CD4-positive, CD25-positive, alpha-beta regulatory T cell (primary cell): ENCODE data around the gene BARX1. TPM values are rescaled to one million over a fixed set of nuclear protein-coding genes. Genes with fewer than 3 reads are reported as not detected.

Experiments used
- ATAC-seq, 2 donors: fragments of 150-1000 bp; cut with Tn5 transposase; one replicate each; pipeline ENCODE4 v1.10.0; 2021; ENCODE audit warnings: low read depth in 2 of 2, moderate number of reproducible peaks in 2 of 2, moderate library complexity in 1 of 2
- DNase-seq, 3 donors: peaks; one replicate each; pipeline versions ENCODE4 v3.0.0 to v3.0.0-alpha.2; 2012 to 2022; ENCODE audit warnings: mixed read lengths in 1 of 3
- H3K27ac ChIP-seq: one replicate; pipeline ENCODE4 v1.7.0; 2013; ENCODE audit warnings: mild to moderate bottlenecking, low read length; ENCODE audit not compliant: insufficient read depth, poor library complexity, severe bottlenecking
- H3K27me3 ChIP-seq: one replicate; pipeline ENCODE4 v1.7.0; 2013; ENCODE audit warnings: low read length; ENCODE audit not compliant: control insufficient read depth, insufficient read depth
- H3K36me3 ChIP-seq: one replicate; pipeline ENCODE4 v1.7.0; 2013; ENCODE audit warnings: mild to moderate bottlenecking, low read length, moderate library complexity; ENCODE audit not compliant: control insufficient read depth, insufficient read depth
- H3K4me1 ChIP-seq: 2 replicates; pipeline ENCODE4 v1.7.0; 2013; ENCODE audit warnings: mild to moderate bottlenecking, low read length; ENCODE audit not compliant: insufficient read depth, control insufficient read depth, poor library complexity, severe bottlenecking
- H3K4me3 ChIP-seq: one replicate; pipeline ENCODE4 v1.7.0; 2013; ENCODE audit warnings: low read depth, mild to moderate bottlenecking, low read length, moderate library complexity
- H3K9me3 ChIP-seq, 2 experiments: 1 replicate in 1 of 2; 2 replicates in 1 of 2; pipeline ENCODE4 v1.7.0; 2013; ENCODE audit warnings: low read length in 2 of 2, mild to moderate bottlenecking in 1 of 2, moderate library complexity in 1 of 2; ENCODE audit not compliant: control insufficient read depth in 2 of 2
- H3K27ac Mint-ChIP-seq, 3 donors: one replicate each; pipeline ENCODE4 v1.8.0; 2020 to 2022; ENCODE audit warnings: mild to moderate bottlenecking in 3 of 3, mixed read lengths in 3 of 3, moderate library complexity in 2 of 3
- H3K27me3 Mint-ChIP-seq: one replicate; pipeline ENCODE4 v1.8.0; 2022; ENCODE audit warnings: mild to moderate bottlenecking, mixed read lengths
- H3K36me3 Mint-ChIP-seq: one replicate; pipeline ENCODE4 v1.8.0; 2020; ENCODE audit warnings: mixed read lengths
- H3K4me1 Mint-ChIP-seq, 4 donors: one replicate each; pipeline ENCODE4 v1.8.0; 2020 to 2022; ENCODE audit warnings: mixed read lengths in 4 of 4, mild to moderate bottlenecking in 1 of 4
- H3K4me3 Mint-ChIP-seq, 4 donors: one replicate each; pipeline ENCODE4 v1.8.0; 2020 to 2022; ENCODE audit warnings: mild to moderate bottlenecking in 4 of 4, mixed read lengths in 4 of 4, moderate library complexity in 3 of 4
- H3K9me3 Mint-ChIP-seq, 7 donors: one replicate each; pipeline ENCODE4 v1.8.0; 2020 to 2022; ENCODE audit warnings: mixed read lengths in 7 of 7, mild to moderate bottlenecking in 3 of 7, moderate library complexity in 2 of 7
- polyA plus RNA-seq, 4 donors: library from polyadenylated mRNA; unstranded; fragments of 300-500 nt; fragmentation: Illumina TruSeq; gene quantifications; one replicate each; pipeline ENCODE4 v1.2.3, GENCODE V29; 2021
- total RNA-seq: library from RNA; stranded (reverse); gene quantifications from one replicate; pipeline ENCODE4 v1.2.3, GENCODE V29; 2022

The BARX1 gene
- total and polyA plus RNA-seq, 5 donors from 2014 or later, result not detected

DNA sequence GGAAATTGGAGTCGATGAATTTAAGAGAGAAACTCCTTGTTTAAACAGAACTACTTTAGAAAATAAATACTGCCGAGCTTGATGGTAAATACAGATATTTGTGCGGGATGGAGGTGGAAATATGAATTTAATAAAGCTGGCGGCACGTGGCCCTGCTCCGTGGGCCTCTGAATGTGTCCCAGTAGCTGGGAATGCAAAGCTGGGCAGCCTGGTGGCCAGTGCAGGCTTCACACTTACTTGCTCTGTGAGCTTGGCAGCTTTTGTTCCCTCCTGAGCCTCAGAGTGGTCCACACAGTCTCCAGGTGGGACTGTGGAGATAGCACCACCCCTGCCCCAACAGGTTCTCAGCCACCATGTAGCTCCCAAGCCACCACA lies 45.9 kb downstream of the BARX1 start:
- Mint-ChIP-seq H3K27me3 (peaks cover 5% of the 10 kb centered on the region), H3K4me1 (peaks cover 0 to 34% (median 6%) of the 10 kb centered on the region in 4 donors), H3K9me3 (peaks cover 0 to 2% (median 0%) of the 10 kb centered on the region in 7 donors), H3K36me3 (peaks cover 4% of the 10 kb centered on the region), H3K4me3 (peak overlapping the region in 1 of 4 donors; percentile 64), H3K27ac (peak overlapping the region in 1 of 3 donors; percentile 65)
- Histone ChIP-seq H3K27ac (no peak overlapping the region), H3K4me3 (no peak overlapping the region), H3K27me3 (no peaks in the 10 kb centered on the region), H3K9me3 (no peaks in the 10 kb centered on the region), H3K36me3 (no peaks in the 10 kb centered on the region), H3K4me1 (peaks cover 7% of the 10 kb centered on the region)
- ATAC-seq (no peak), DNase-seq (no peak)

DNA sequence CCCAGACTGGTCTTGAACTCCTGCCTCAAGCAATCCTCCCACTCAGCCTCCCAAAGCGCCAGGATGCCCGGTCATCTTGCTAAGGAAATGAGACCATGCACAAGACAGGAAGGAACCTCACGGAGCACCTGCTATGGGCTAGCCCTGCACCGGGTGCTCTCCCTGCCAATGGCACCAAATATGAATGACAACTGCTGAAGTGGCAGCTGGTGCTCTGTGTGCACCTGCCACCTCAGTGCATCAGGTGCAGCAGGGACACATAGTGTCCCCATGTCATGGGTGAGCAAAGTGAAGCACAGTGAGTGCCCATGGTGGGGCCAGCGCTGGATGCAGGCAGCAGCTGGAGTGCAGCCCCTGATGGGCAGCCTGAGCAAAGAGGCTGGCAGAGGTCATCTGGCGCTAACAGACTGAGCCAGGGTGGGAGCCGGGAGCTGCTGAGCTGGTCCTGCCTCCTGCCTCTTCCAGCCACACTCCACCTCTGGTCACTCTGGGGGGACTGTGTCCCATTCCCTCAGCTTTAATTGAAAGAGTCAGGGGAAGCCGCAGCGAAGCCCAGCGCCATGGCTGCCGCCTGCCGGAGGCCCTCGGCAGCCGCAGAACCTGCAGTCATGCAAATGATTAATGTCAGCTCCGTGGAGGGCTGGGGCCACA lies 46.4 kb downstream of the BARX1 start:
- Mint-ChIP-seq H3K27me3 (peaks cover 5% of the 10 kb centered on the region), H3K4me1 (peaks cover 0 to 34% (median 6%) of the 10 kb centered on the region in 4 donors), H3K27ac (peak overlapping the region in 1 of 3 donors; percentile 65), H3K4me3 (peak overlapping the region in 1 of 4 donors; percentile 64), H3K36me3 (peaks cover 4% of the 10 kb centered on the region), H3K9me3 (peaks cover 0 to 2% (median 0%) of the 10 kb centered on the region in 7 donors)
- H3K36me3 ChIP-seq, result no peaks in the 10 kb centered on the region
- no peak overlapping the region for H3K4me3 ChIP-seq
- DNase-seq, result peak in 2 of 3 donors; percentile 10 to 71
- H3K9me3 ChIP-seq, result no peaks in the 10 kb centered on the region
- peaks cover 7% of the 10 kb centered on the region for H3K4me1 ChIP-seq
- no peak overlapping the region for H3K27ac ChIP-seq
- peak in 1 of 2 donors; percentile 49 for ATAC-seq
- no peaks in the 10 kb centered on the region for H3K27me3 ChIP-seq

DNA sequence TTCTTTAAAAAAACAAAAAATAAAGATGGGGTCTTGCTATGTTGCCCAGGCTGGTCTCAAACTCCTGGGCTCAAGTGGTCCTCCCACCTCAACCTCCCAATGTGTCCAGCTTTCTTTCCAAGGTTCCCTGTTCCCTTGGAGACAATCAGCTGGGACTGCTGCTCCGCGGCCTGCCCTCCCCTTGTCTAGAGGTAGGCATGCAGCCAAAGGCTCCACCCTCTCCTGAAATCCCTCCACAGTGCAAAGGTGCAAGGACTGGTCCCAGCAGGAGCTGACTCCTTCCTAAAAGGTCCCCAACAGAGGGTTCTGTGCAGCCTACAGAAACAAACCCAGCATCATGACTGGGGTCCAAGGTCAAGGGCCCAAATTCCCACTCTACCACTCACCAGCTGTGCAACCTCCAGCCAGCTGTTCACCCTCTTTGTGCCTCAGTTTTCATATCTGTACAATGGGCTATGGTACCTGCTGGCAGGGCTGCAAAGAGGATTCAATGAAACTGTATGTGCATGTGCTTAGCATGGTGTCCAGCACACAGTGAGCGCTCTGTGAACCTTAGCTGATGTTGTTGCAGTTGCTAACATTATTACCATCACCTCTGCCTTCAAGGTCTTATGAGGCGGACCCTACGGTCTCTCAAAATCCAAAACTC lies 47.5 kb downstream of the BARX1 start:
- no peaks in the 10 kb centered on the region for H3K36me3 ChIP-seq
- Mint-ChIP-seq H3K27ac (no peak overlapping the region), H3K36me3 (peaks cover 4% of the 10 kb centered on the region), H3K27me3 (peaks cover 5% of the 10 kb centered on the region), H3K9me3 (peaks cover 0 to 2% (median 0%) of the 10 kb centered on the region in 7 donors), H3K4me1 (peaks cover 0 to 31% (median 6%) of the 10 kb centered on the region in 4 donors), H3K4me3 (no peak overlapping the region)
- H3K4me3 ChIP-seq, result no peak overlapping the region
- DNase-seq (no peak), ATAC-seq (no peak)
- H3K4me1 ChIP-seq, result peaks cover 7% of the 10 kb centered on the region
- H3K27ac ChIP-seq, result no peak overlapping the region
- H3K9me3 ChIP-seq, result no peaks in the 10 kb centered on the region
- H3K27me3 ChIP-seq, result no peaks in the 10 kb centered on the region

DNA sequence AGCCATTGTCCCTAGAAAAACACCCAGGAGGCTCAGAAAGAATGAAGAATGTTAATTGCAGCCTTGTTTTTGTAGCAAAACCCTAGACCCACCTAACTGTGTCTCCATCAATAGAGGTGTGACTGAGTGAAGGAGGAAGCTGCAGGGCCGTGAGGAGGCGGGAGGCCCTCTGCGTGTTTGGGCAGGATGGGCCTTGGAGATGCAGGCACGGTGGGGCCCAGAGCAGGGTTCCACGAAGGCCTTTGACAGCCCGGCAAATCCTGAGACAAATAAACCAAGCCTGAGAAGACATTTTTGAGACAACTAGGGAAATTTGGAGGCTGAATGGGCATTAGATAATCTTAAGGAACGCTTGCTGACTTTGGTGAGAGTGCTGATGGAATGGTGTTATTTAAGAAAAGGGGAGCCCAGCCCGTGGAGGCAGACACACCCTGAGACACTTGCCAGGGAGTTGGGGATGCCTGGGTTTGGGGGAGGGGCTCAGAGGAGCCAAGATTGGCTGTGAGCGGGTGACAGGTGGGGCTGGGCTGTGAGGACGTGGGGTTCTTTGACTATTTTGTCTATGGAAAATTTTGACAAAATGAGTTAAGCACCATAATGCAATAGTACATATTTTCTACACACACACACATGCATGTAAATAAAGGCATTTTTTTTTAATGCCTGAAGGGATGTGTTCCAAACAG lies 48.8 kb downstream of the BARX1 start:
- no peaks in the 10 kb centered on the region for H3K27me3 ChIP-seq
- DNase-seq (no peak), ATAC-seq (no peak)

DNA sequence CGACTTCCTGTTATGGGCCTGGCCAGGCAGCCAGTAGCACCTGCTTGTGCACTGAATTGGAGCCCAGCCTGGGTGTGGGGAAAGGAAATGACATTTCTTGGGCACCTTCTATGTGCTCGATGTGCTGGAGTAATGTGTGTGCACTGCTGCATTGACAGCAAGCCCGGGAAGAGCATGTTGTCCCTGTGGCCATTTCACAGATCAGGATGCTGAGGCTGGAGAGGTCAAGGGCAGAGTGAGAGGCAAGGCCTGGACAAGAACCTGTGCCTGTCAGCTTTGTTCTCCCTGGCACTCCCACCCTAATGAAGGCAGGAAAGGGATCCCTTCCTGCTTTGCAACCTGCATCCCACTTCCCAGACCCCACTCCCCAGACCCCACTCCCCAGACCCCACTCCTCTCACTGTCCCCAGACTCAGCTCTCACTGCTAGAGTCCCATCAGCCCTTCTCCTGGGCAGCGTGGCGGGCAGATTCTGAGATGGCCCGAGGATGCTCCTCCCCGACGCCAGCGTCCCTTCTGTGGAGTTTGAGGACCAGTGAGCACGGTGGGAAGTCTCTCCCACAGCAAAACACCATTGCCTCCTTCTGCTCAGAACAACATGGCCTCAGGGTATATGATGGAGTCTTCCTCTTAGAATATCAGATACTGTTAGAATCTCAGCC lies 49.6 kb downstream of the BARX1 start:
- H3K27me3 ChIP-seq, result no peaks in the 10 kb centered on the region
- no peak overlapping the region for H3K4me3 ChIP-seq
- H3K27ac ChIP-seq, result no peak overlapping the region
- Mint-ChIP-seq H3K4me3 (no peak overlapping the region), H3K27me3 (peaks cover 5% of the 10 kb centered on the region), H3K4me1 (peaks cover 0 to 28% (median 6%) of the 10 kb centered on the region in 4 donors), H3K36me3 (peaks cover 4% of the 10 kb centered on the region), H3K9me3 (peaks cover 0 to 2% (median 0%) of the 10 kb centered on the region in 7 donors), H3K27ac (peak overlapping the region in 1 of 3 donors; percentile 65)
- no peaks in the 10 kb centered on the region for H3K9me3 ChIP-seq
- DNase-seq (peak in 1 of 3 donors; percentile 74), ATAC-seq (no peak)
- H3K4me1 ChIP-seq, result peaks cover 7% of the 10 kb centered on the region
- no peaks in the 10 kb centered on the region for H3K36me3 ChIP-seq

More for the DNA sequence above, 48.8 kb downstream of the BARX1 start:
- Histone ChIP-seq H3K4me3 (no peak overlapping the region), H3K36me3 (no peaks in the 10 kb centered on the region), H3K4me1 (peaks cover 7% of the 10 kb centered on the region), H3K9me3 (no peaks in the 10 kb centered on the region), H3K27ac (no peak overlapping the region)
- Mint-ChIP-seq H3K36me3 (peaks cover 4% of the 10 kb centered on the region), H3K4me1 (peaks cover 0 to 28% (median 6%) of the 10 kb centered on the region in 4 donors), H3K27me3 (peaks cover 5% of the 10 kb centered on the region), H3K9me3 (peaks cover 0 to 2% (median 0%) of the 10 kb centered on the region in 7 donors), H3K4me3 (peak overlapping the region in 2 of 4 donors; percentile 26 to 67), H3K27ac (peak overlapping the region in 1 of 3 donors; percentile 22)

DNA sequence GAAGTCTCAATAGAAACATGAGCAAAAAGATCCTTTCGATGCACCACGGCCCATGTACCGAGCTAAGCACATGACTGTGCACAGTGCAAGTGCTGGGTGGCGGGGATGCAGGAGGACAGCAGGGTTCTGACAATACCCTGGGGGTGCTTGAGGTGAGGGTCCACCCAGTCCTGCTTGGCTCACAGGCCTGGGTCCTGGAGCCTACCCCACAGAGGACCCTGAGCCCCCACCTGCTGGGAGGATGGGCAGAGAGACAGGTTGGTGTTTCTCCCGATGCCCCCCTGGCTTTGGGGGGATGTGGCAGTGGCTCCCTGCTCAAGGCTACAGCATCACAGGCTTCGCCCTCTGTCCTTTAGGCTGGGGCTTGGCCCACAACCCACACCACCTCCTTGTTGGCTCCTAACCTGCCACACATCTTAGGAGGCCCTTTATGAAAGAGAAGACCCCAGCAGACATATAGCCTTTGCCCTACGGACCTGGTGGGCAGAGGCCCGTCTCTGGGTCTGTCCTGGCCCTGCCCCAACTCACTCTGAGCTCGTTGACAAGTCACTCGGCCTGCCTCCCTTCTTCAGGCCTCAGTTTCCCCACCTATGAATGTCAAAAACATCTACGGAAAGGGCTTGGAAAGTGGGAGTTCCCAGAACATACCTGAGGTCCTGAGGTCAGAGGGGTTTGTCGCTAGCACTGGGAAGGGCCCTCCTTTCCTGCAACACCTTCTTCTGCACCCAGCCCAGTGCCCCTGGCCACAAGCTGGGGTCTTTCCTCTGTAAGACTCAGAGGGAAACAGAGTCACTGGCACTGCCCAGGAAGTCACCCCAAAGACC lies 50.3 kb downstream of the BARX1 start:
- Mint-ChIP-seq H3K27ac (peak overlapping the region in 1 of 3 donors; percentile 74), H3K36me3 (peaks cover 4% of the 10 kb centered on the region), H3K4me3 (no peak overlapping the region), H3K9me3 (peaks cover 0 to 2% (median 0%) of the 10 kb centered on the region in 7 donors), H3K27me3 (peaks cover 5% of the 10 kb centered on the region), H3K4me1 (peaks cover 0 to 31% (median 6%) of the 10 kb centered on the region in 4 donors)
- Histone ChIP-seq H3K4me1 (peaks cover 7% of the 10 kb centered on the region), H3K4me3 (no peak overlapping the region), H3K9me3 (no peaks in the 10 kb centered on the region), H3K27me3 (no peaks in the 10 kb centered on the region), H3K27ac (no peak overlapping the region), H3K36me3 (no peaks in the 10 kb centered on the region)
- DNase-seq (no peak), ATAC-seq (no peak)
